Nephron progenitor cell (in vitro differentiated cells): Measurements from ENCODE around the gene PTH2.

Experiments
- DNase-seq: peaks from one replicate; pipeline ENCODE4 v3.0.0; 2021
- H3K27ac Mint-ChIP-seq: 2 replicates; pipeline ENCODE4 v1.8.0; 2021; ENCODE audit warnings: mild to moderate bottlenecking, moderate library complexity, mixed read lengths
- H3K27me3 Mint-ChIP-seq: 2 replicates; pipeline ENCODE4 v1.8.0; 2021; ENCODE audit warnings: mild to moderate bottlenecking, low read depth, mixed read lengths; ENCODE audit not compliant: poor library complexity
- H3K36me3 Mint-ChIP-seq: 2 replicates; pipeline ENCODE4 v1.8.0; 2021; ENCODE audit warnings: low read depth, mixed read lengths
- H3K4me1 Mint-ChIP-seq: 2 replicates; pipeline ENCODE4 v1.8.0; 2021; ENCODE audit warnings: mixed read lengths
- H3K4me3 Mint-ChIP-seq: 2 replicates; pipeline ENCODE4 v1.8.0; 2021; ENCODE audit warnings: mild to moderate bottlenecking, moderate library complexity, mixed read lengths
- H3K9me3 Mint-ChIP-seq: 2 replicates; pipeline ENCODE4 v1.8.0; 2021; ENCODE audit warnings: mild to moderate bottlenecking, moderate library complexity, mixed read lengths
- TF ChIP-seq, protein P1 (sequence below): fragments of 200-600 bp; sonication (generic); IDR thresholded peaks from 2 replicates; pipeline ENCODE4 v1.5.0; 2021; ENCODE audit warnings: antibody characterized with exemption

Gene PTH2

DNA sequence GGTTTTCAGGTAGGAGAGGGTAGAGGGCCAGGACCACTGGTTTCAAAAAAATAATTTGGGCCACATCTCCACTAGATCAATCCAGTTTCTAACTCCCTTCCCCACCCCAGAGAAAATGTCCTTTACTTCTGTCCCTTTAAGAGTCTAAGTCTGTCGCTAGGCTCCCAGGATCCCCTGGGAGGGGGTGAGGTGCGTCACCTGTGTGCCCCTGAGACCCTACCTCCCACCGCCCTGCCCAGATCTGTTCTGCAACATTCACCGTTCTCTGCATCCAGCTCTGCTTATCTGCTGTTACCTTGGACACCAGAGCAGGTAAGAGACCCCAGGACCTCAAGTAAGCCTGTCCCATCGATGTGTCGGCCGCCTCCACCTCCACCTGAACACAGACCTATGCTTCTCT lies 1.9 kb upstream of the PTH2 start, which contains the start of gene GFY:
Gene GFY (plus strand): TSS at position 211 of the 400 bp plus-strand sequence. CDS start 1,043 bp downstream, outside the sequence.
- Mint-ChIP-seq H3K36me3 (no peaks in the 10 kb centered on the region), H3K27ac (no peak within 1 kb of the TSS), H3K4me1 (peaks cover 84% of the 10 kb centered on the region), H3K4me3 (peak within 1 kb of the TSS; percentile 64), H3K9me3 (no peaks in the 10 kb centered on the region), H3K27me3 (peaks cover 99% of the 10 kb centered on the region)
- no peak for DNase-seq
- TF ChIP-seq, protein P1, sequence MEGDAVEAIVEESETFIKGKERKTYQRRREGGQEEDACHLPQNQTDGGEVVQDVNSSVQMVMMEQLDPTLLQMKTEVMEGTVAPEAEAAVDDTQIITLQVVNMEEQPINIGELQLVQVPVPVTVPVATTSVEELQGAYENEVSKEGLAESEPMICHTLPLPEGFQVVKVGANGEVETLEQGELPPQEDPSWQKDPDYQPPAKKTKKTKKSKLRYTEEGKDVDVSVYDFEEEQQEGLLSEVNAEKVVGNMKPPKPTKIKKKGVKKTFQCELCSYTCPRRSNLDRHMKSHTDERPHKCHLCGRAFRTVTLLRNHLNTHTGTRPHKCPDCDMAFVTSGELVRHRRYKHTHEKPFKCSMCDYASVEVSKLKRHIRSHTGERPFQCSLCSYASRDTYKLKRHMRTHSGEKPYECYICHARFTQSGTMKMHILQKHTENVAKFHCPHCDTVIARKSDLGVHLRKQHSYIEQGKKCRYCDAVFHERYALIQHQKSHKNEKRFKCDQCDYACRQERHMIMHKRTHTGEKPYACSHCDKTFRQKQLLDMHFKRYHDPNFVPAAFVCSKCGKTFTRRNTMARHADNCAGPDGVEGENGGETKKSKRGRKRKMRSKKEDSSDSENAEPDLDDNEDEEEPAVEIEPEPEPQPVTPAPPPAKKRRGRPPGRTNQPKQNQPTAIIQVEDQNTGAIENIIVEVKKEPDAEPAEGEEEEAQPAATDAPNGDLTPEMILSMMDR: no peak

DNA sequence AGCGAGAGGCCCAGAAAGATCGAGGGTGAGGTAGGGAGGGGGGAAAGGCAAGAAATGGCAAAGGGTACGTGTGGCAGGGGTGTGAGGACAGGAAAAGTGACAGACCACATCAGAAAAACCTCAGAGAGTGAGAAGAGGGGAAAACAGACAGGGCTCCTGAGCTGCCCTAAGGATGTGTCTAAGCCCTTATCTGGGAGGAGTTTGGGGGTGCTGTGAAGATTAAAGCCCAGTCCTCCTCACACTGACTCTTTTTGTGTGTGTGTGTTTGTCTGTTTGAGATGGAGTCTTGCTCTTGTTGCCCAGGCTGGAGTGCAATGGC lies 703 bp upstream of the PTH2 start:
- H3K27ac Mint-ChIP-seq: no peak overlapping the region
- DNase-seq: no peak
- H3K4me3 Mint-ChIP-seq: peak overlapping the region; percentile 62
- H3K36me3 Mint-ChIP-seq: no peaks in the 10 kb centered on the region
- peaks cover 83% of the 10 kb centered on the region for H3K4me1 Mint-ChIP-seq
- no peaks in the 10 kb centered on the region for H3K9me3 Mint-ChIP-seq
- TF ChIP-seq, protein P1: no peak
- peaks cover 99% of the 10 kb centered on the region for H3K27me3 Mint-ChIP-seq

DNA sequence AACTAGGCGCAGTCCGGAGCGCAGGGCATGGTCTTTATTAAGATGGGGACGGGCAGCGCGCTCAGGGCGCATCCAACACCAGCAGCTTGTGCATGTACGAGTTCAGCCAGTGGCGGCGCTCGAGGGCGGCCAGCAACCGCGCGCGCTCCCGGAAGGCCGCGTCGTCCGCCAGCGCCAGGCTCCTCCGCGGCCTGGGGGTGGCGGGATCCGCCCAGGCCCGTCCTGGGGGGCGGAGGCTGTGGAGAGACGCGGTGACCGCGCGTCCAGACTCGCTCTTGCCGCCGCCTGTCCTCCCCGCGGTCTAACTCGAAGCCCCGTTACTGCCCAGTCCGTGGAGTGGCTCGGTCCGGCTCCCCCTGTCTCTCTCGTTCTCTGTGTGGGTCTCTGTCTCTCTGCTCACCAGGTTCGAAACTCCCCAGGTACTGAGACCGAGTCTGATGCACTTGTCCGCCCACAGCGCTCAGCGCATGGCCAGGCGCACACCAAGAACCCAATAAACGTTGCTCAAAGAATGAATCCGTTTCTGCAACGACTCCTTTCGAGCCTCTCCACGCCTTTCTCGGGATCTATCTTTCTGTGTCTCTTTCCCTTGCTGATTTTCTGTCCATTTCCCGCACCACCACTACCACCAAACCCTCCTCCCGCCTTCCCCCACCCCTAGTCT lies 702 bp downstream of the PTH2 start:
- Mint-ChIP-seq H3K27me3 (peaks cover 96% of the 10 kb centered on the region), H3K4me3 (peak overlapping the region; percentile 76), H3K27ac (no peak overlapping the region), H3K9me3 (no peaks in the 10 kb centered on the region), H3K36me3 (no peaks in the 10 kb centered on the region), H3K4me1 (peaks cover 72% of the 10 kb centered on the region)
- peak; percentile 84 for DNase-seq
- TF ChIP-seq, protein P1: peak; percentile 60

DNA sequence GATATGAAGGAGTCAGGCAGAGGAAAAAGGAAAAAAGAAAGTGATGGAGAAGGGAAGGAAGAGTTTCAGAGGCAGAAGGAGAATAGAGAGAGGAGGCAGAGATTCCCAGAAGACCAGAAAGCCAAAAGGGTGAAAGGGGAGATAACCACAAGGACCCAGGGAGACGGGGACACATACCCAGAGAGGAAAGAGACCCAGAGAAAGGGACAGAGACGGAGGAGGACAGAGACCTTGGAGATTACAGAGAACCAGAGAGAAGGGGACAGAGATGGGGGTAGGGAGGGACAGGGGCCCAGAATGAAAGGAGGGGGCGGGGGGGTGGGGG lies 1.4 kb downstream of the PTH2 start:
- Mint-ChIP-seq H3K27ac (no peak overlapping the region), H3K36me3 (no peaks in the 10 kb centered on the region), H3K4me1 (peaks cover 73% of the 10 kb centered on the region), H3K4me3 (peak overlapping the region; percentile 72), H3K9me3 (no peaks in the 10 kb centered on the region), H3K27me3 (peaks cover 93% of the 10 kb centered on the region)
- TF ChIP-seq, protein P1: no peak
- no peak for DNase-seq

DNA sequence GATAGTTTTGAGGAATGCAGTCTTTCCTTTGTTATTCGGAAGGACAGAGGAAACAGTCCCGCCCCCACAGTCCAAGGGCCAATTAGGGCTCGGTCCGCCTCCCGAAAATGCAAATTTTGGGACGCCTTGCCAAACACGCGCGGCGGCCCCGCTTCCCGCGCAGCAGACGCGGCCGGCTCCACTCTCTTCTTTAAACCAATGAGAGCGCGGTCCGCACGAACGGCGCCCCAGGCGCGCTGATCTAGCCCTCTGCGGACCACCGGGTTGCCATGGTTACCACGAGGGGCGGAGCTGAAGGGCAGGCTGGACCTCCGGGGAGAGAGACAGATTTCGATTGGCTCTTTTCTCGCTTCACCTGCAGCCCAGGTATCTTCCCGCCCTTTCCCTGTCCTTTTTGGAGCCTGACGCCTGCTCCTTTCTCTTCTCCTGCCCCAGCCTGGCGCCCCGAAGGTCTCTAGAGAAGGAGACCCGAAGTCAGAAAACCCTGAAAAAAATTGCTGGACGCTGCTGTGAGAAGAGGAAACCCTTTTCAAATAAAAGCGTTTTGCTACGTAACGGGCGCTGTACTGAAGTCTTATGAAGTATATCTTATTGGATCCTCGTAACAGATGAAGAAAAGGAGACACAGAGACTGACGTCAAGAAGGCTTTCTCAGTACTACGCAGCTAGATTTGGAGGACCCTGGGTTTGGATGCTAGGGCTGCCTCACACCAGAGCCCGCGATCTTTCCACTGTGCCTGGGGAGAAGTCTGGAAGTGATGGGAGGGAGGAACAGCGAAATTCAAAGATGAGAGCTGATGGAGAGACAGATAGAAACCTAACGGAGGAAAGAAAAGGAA lies 2.0 kb downstream of the PTH2 start:
- H3K27me3 Mint-ChIP-seq: peaks cover 87% of the 10 kb centered on the region
- no peak overlapping the region for H3K27ac Mint-ChIP-seq
- H3K4me1 Mint-ChIP-seq: peaks cover 71% of the 10 kb centered on the region
- H3K4me3 Mint-ChIP-seq: peak overlapping the region; percentile 72
- TF ChIP-seq, protein P1: no peak
- H3K9me3 Mint-ChIP-seq: no peaks in the 10 kb centered on the region
- no peaks in the 10 kb centered on the region for H3K36me3 Mint-ChIP-seq
- DNase-seq: peak; percentile 93
